Umbilical cord (tissue), 2 donors: ENCODE measurements around the gene MED27. TPM values are rescaled to one million over a fixed set of nuclear protein-coding genes. Genes with fewer than 3 reads are reported as not detected.
"Not testable (repeated sequence)": the region's sequence is repeated elsewhere in the genome, so short reads cannot be mapped to it uniquely, and the experiment has no call there.

Source experiments
- DNase-seq: peaks from one replicate; pipeline ENCODE4 v3.0.0-alpha.2; 2015; ENCODE audit warnings: low spot score
- total RNA-seq: library from RNA; depleted of rRNA; stranded (reverse); fragments of >200 nt; gene quantifications from one replicate; pipeline ENCODE4 v1.2.3, GENCODE V29; 2014; ENCODE audit warnings: low replicate concordance; ENCODE audit not compliant: insufficient read depth

Gene MED27
- total RNA-seq, 1 donor from 2014 or later, result 6.5 TPM

DNA sequence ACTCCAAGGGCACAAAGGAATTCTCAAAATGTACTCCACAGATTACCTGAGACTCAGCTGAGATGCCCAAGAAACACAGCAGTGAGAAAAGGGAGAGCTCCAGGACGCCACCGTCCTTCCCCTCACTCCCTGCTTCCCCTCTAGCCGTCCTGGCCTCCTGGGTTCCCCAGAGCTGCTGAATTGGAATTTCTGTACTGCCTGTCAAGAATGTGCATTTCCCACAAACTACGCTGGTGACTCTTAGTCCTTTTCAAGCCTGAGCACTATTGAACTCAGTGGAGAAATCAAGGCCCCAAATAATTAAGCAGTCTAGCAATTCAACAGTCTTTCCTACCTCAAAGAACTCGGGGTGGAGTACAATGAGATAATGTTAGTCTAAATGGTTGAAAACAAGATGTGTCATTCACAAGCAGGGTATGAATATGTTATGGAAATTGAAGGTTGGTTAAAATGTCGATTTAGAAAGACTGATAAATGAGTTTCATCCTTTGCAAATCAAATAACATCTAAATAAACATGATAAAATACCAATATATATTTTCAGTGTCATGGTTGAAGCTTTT, 153.2 kb downstream of the MED27 start:
- no peak for DNase-seq

DNA sequence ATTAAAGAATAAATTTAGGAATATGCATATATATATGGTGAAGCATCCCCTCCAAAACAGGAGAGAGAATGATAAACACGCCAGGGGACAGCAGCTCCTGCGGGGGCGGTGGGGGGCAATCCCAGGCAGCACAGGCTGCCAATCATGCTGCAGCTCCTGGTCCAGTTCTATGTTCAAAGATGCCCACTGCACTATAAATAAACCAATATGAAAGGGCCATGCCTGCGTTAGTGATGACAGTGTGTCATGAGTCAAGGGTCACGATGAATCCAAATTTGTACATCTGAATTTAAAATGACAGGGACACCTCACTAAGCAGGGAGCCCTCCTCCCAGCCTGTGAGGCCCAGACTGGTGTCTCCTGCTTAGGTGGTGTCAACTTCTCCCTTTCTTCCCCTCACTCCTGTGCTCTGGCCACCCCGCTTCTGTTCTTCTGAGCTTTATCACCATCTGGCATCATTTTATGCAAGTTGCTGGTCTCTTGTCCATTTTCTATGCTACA, 153.9 kb downstream of the MED27 start:
- no peak for DNase-seq

DNA sequence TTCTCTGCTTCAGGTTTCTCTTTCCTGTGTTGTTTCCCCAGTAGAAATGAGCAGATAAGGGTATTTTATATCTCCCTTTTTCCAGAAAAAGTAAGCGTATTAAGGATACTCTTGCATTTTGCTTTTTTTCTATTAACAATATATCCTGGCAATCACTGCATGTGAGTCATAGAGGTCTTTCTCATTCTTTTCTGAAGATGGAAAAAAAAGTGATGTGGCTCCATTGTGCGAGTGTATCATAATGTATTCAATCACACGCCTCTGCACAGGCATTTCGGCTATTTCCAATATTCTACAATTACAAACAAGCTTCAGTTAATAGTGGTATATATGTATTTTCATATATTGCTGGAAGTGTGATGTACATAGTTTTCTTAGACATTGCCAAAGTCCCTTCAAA, 155.9 kb downstream of the MED27 start:
- no peak for DNase-seq

DNA sequence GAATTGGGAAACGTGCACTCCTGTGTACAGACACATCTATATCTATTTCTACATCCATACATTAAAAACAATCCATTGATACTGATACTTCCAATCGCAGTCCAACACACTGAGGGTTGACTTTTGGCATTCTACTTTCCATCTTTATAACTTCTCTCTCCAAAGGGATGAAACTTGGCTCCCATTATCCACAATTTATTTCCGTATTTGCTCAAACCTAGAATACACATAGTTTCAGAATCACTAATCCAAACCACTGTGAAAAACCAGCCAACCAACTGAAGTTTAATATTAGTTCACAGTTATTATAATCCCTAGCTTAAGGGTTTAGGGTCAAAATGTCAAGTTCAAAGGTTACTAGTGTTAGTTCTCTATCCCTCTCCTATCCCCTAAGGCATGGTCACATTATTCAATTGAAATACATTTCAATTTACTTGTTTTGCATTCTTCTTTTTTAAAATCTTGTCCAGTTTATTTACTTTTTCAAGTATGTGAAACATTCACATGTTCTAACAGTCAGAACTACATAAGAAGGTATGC, 156.5 kb downstream of the MED27 start:
- DNase-seq, result no peak

DNA sequence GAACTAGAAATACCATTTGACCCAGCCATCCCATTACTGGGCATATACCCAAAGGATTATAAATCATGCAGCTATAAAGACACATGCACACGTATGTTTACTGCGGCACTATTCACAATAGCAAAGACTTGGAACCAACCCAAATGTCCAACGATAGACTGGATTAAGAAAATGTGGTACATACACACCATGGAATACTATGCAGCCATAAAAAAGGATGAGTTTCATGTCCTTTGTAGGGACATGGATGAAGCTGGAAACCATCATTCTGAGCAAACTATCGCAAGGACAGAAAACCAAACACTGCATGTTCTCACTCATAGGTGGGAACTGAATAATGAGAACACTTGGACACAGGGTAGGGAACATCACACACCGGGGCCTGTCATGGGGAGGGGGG, 158.0 kb downstream of the MED27 start:
- DNase-seq, result not testable (repeated sequence)

DNA sequence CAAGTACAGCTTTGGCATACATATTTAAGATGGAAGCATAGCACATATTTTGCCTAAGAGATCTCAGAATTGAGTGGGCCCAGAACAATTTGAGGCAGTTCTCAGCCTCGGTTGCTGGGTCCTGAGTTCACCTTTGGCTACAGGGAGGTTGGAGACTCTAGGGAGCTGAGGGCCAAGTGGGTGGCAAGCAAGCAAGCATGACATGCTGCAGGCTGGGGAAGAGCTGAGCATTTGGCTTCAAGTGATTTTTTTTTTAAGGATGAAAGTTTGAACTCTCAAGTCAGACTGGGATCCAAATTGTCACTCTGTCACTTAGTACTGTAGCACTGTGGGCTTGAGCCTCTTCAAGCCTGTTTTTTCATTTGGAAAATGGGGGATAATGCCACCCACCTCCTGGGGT, 160.5 kb downstream of the MED27 start:
- DNase-seq, result no peak

DNA sequence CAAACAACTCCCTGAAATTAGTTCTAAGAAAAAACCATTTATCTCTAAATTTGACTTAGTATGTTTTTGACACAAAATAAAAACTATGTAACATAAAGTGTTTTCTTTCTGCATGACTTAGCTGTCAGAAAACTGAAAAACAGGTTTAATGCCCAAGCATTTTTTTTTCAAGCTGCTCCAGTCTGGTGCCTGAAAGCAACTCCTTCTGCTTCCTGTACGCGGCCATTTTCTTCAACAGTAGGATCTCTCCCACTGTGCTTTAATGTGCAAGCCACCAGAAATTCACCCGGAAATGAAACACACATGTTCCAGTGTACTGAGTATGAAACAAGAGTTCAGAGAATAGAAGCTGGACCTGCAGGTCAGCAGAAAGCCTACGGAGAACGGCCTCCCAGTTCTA, 161.2 kb downstream of the MED27 start:
- no peak for DNase-seq

DNA sequence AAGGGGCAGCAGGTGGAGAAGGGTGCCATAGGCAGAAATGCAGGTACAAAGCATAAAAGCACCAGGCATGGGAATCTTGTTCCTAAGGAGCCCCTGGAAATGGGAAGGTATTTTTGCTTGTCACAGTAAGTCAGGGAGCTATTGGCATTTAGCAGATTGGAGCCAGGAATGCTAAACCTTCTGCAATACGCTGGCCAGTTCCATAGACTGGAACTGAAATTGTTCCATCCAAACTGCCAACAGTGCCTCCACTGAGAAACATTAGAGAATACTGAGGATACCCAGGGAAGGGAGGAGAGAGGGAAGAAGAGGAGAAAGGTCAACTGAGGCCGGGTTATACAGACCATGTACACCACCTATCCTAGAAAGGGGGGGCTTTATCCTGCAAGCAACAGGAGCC, 162.7 kb downstream of the MED27 start:
- no peak for DNase-seq

DNA sequence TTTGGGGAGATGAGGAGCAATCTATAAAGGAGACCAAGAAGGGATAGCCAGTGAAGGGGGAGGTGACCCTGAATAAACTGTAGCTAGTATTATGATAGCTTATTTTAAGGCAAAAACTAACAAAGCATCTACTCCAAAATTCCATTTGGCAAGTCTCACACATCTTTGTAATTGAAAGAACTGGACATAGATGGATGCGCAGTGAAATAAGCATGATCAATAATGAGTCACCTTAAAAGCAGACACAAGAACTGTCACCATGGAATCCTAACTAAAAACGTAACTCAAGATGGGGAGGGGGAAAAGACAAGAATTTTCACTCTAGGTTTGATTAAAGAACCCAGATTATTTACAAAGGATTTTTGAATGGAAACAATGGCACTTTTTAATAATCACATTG, 164.5 kb downstream of the MED27 start:
- no peak for DNase-seq

DNA sequence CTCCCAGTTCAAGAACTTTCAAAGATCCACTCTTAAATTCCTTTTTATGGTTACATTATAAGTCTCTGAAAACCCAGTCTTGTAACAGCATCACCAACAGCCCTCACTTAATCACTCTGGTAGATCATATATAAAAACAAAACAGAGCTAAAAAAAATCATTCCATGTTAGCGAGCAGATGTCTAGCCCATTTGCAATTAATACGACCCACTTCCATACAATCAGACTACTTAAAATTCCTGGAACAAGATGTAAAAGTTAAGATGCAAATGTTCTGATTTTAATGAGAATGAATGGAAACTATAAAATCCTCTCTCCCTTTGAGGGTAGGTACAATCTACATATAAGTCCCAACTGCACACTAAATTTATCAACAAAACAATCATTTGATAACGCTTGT, 167.0 kb downstream of the MED27 start:
- DNase-seq, result no peak

DNA sequence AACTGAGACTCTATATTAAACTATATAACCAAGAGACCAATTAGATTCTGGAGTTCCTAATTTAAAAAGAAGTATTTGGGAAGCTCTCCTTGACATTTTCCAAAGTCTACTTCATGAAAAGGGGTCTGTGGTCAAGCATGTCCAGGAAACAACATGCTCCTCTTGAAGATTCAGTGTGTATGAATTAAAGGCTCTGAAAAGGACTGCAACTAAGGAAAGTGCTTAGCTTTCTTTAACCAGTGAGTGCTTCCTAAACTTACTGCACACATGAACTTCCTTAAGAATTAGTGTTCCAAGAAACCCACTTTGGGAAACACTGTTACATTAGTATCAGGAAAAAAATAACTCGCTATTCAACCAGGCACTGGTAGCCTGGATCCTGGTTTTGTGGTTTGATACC, 167.6 kb downstream of the MED27 start:
- DNase-seq, result no peak

DNA sequence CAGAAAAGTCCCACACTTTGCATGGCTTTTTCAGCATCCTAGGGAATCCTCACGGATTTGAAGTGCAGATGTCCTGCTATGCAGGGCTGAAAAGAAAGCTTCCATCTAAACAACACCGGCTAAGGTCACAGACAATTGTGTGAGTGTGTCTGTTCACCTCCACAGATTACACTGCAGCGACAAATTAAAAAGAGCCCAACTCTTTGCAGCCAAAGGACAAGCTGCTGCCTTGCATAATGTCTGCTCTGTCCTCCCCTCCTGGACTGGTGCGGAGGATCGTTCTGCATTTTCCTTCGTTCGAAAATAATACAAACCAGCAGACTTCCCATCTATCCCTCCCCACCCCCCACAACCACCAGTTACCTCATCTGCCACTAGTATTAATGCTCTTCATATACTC, 169.1 kb downstream of the MED27 start:
- no peak for DNase-seq

DNA sequence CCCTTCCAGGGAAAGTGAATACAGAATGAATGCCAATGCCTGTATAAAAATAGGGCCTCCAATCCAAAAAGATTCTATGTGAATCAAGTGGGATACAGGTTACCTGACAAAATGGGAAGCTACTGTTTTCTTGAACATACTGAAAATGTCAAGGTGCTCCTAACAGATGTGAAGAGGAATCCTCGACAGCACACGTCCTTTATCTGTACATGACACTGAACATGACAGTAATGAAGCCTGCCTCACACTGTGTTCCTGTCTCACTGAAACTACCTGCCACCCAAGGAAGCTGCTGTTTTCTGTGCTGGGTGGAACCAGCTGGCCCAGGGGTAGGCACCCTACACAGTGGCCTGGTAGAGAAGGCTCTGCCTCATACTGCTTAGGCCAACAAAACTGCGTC, 174.5 kb downstream of the MED27 start:
- no peak for DNase-seq

DNA sequence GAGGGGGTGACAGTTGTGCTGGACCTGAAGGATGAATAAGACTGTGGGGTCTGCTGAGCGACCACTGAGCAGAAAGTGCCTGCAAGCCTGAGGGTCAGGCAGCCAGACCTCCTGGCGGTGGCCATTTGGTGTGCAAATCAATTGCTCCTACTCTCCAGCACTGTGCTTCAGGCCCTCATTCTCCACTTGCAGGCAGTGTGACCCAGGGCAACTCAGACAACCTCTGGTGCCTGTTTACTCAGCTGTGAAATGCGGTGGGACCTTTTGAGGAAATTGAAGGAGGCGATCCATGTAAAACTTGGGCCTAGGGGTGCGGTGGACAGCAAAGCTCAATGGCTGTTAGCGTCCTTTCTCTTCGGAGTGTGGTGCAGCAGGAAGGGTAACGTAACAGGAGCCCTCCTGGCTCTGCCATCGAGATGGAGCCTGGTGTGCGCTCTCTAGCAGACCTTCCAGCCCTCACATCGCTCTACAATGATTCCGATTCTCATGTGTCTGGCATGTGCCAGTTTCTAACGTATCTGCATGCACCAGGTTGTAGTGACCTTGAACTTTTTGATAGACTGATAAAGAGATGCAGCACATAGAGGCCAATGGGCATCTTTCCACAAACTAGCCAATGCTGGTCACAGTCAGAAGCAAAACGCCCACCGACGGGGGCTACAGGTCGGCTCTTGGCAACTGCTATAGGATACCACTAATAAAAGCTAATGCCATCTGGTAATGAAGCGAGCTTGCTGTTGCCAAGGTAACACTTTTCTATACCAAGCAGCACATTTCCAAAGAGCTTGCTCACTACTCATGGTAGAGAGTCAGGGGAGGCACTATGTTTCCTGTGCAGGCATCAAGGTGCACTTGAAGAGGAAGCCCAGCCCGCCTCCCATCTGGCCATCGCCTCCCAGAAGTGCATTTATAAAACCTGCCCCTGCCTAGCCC, 180.1 kb downstream of the MED27 start:
- no peak for DNase-seq

DNA sequence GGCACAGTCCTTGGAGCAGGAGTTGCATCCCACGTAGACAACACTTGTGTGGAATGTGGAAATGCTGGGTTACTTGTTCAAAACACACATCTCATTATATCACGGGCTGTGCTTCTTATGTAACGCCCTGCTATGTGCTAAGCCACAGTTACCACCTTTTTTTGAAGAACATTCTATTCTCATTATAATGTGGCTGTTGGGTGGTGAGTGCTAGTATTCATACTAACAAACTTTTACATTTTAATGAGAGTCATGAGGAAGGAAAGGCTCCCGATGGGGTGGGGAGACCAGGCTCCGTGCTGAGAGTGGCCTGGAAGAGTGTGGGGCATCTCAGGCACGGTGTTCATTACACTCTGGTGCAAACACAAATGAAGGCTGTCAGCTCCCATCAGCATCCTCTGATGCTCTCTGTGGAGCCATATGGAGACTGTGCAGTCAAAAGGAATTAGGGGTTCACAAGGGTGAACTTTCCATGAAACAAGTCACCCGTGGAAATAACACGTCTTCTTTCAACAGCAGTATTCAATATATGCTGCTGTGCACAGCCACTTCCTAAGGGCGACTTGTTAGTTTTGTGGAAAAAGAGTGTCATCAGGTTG, 186.7 kb downstream of the MED27 start:
- no peak for DNase-seq

DNA sequence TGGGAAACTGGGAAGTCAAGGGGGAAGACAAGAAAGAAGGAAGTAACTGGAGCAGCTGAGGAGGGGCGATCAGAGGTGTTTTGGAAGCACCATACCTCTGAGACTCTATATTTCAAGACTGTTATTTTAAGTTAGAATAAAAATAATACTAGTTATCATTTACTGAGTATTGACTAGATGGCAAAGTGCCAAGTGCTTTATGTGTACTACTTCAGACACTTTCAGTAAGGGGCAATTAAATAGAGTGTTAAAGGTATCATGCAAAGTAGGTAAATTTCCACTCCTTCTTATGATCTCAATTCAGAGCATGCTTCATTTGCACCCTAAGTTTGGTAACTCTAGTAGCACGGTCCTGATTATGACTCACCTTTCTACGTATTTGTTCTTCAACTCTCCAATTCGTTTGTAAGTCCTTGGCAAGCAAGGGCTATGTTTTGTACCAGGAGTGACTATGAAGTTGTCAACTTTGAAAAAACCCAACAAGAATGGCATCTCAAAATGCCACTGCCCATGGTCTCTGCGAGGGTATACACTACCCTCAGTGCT, 187.4 kb downstream of the MED27 start:
- no peak for DNase-seq

DNA sequence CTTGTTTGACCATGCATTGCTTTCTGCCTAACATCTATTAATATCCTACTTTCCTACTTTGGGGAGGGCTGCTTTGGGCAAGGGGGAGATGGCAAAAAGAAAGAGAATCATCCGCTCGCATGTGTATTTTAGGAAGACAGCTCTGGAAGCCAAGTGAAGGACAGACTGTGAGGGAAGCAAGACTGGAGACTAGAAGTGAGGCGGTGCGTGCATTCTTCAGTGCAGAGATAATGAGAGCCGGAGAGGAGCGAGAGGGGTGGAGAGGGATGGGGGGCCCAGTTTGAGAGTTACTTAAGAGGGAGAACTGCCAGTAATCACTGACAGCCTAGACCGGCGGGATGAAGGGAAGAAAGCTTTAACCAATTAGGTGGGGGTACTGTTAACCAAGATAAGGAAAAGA, 188.1 kb downstream of the MED27 start:
- DNase-seq, result peak; percentile 62

DNA sequence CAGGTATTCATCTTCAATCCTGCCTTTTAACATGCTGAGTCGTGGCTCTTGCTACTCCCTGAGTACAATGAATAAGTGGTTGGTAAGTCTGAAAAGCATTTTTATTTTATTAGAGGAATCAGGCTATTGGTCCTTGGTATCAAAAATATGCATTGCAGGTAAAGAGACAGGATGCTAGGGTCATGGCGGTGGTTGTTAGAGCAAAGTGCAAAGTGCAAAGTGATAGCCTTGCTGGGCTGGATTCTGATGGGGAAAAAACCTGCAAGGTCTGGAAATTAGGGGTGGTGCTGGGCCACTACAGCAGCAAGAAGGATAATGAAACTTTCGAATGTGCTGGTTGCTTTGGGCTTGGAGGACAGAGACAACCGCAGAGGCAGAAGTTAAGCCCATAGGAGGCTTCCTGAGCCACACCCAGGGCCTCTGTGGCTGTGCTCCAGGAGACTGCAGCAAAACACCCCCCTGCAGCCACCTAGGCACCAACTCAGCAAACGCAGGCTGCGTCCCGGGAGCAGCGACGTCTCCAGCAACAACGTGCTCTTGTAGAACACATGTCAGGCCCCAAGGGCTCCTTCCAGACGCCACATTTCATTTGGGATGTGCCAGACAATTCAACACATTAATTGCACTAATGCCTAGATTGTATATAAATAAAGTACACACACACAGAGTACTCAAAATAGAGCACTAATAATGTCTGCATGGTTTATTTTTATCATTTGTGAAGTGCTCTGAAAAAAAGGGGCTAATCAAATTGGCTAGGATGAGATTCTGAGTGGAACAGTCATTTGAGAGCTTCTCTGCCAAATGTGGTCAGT, 190.0 kb downstream of the MED27 start:
- no peak for DNase-seq

DNA sequence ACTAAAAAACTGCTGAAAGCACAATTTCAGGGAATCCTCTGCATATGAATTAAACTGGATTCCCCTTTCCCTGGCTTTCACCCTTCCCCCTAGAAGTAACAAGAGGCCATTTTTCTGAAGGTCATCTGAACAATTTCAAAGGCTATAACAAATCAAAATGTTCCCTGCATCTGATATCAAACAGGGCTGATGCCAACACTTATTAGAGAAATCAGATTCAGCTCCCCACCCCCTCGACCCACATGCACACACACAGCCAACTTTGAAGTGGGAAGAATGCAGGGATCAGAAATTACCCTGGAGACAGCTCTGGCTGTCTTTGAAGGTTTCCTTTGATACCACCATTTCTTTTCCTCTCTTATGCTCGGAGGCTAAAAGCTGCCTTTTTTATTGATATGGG, 190.7 kb downstream of the MED27 start:
- DNase-seq, result no peak

DNA sequence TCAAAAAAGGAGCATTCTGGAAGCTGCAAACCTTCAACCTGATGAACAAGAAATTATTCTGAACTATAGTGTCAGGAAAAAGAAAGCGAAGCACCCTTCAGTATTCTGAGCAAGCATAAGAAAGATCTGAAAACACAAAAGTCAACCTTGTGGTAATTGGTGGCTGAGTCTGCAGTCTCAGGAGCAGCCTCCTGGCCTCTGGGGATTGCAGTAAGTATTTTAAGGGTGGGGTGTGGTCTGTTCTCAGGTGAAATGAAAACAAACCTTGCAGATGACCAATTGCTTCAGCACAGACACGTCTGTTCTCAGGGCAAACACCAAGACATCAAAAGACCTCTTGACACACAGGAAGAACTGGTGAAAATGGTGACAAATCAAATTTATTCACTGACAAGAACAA, 192.0 kb downstream of the MED27 start:
- DNase-seq, result no peak

DNA sequence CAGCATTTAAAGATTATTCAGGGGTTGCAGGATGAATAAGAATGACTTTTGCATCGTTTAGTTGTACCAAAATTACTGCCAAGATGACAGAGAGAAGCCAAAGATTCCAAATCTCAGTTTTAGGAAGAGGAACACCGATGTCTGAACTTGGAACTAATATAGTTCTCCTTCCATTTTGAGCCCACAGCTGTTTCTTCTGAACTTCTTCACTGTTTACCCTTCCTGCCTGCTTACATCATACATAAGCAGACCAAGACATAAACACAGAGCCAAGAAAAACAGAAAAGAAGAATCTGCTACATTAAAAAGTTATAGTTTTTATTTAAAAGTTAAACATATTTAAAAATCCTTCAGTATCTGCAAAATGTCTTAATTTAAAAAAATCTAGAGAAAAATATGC, 192.8 kb downstream of the MED27 start:
- DNase-seq, result no peak
